GM12878 (cell line): ENCODE results near the gene CTRB1.

Experiments
- CTCF ChIP-seq, 3 experiments: IDR thresholded peaks in 2 of 3; conservative IDR thresholded peaks in 1 of 3; 2 replicates each; pipeline ENCODE4 v1.5.1; 2011; ENCODE audit warnings: low read depth in 3 of 3, low read length in 3 of 3, mild to moderate bottlenecking in 3 of 3, control low read depth in 2 of 3, moderate library complexity in 2 of 3, inconsistent platforms in 1 of 3, mixed read lengths in 1 of 3; ENCODE audit not compliant: control insufficient read depth in 2 of 3, insufficient read depth in 1 of 3; ENCODE audit errors: extremely low read depth in 1 of 3
- JUNB ChIP-seq: IDR thresholded peaks from 2 replicates; pipeline ENCODE4 v1.6.1; 2016; ENCODE audit warnings: antibody characterized with exemption, mild to moderate bottlenecking
- JUND ChIP-seq: IDR thresholded peaks from 2 replicates; pipeline ENCODE4 v1.6.1; 2012; ENCODE audit warnings: low read depth, mild to moderate bottlenecking, low read length, improper control_type of control experiment, moderate library complexity
- NR2C1 ChIP-seq: fragments of 450-650 bp; IDR thresholded peaks from 2 replicates; pipeline ENCODE4 v1.6.1; 2017; ENCODE audit warnings: antibody characterized with exemption, mild to moderate bottlenecking, moderate library complexity
- NRF1 ChIP-seq: conservative IDR thresholded peaks from 2 replicates; pipeline ENCODE4 v1.6.1; 2011; ENCODE audit warnings: mild to moderate bottlenecking, low read depth, low read length, improper control_type of control experiment
- POLR2AphosphoS5 ChIP-seq: IDR thresholded peaks from 2 replicates; pipeline ENCODE4 v1.6.1; 2011; ENCODE audit warnings: mild to moderate bottlenecking, low read length, inconsistent platforms
- TCF7 ChIP-seq: IDR thresholded peaks from 2 replicates; pipeline ENCODE4 v1.6.1; 2014; ENCODE audit warnings: antibody characterized with exemption, borderline replicate concordance
- YY1 ChIP-seq: IDR thresholded peaks from 2 replicates; pipeline ENCODE4 v1.6.1; 2011; ENCODE audit warnings: low read depth, mild to moderate bottlenecking, low read length
- ZNF274 ChIP-seq: IDR thresholded peaks from one replicate; pipeline ENCODE4 v1.8.0; 2011; ENCODE audit not compliant: insufficient read length, insufficient read depth
- TF ChIP-seq, protein P1 (sequence below): IDR thresholded peaks from 2 replicates; pipeline ENCODE4 v1.6.1; 2012; ENCODE audit warnings: low read length, inconsistent platforms
- TF ChIP-seq, protein P2 (sequence below): fragments of 450-650 bp; IDR thresholded peaks from 2 replicates; pipeline ENCODE4 v1.6.1; 2016; ENCODE audit warnings: mild to moderate bottlenecking
- TF ChIP-seq, protein P3 (sequence below): fragments of 450-650 bp; IDR thresholded peaks from 2 replicates; pipeline ENCODE4 v1.6.1; 2016; ENCODE audit warnings: mild to moderate bottlenecking, moderate library complexity, borderline replicate concordance

- no peak for TF ChIP-seq JUNB
- TF ChIP-seq NRF1 = no peak
- no peak for TF ChIP-seq CTCF (IDR thresholded peaks at IDR 0.05 in 2 of 3, conservative IDR thresholded peaks at IDR 0.05 in 1 of 3; ENCODE audit: control insufficient read depth in 2 of 3, extremely low read depth in 1 of 3, insufficient read depth in 1 of 3, low read depth in 3 of 3, low read length in 3 of 3)
- no peak for TF ChIP-seq NR2C1
- TF ChIP-seq POLR2AphosphoS5 = no peak
- TF ChIP-seq, protein P1, sequence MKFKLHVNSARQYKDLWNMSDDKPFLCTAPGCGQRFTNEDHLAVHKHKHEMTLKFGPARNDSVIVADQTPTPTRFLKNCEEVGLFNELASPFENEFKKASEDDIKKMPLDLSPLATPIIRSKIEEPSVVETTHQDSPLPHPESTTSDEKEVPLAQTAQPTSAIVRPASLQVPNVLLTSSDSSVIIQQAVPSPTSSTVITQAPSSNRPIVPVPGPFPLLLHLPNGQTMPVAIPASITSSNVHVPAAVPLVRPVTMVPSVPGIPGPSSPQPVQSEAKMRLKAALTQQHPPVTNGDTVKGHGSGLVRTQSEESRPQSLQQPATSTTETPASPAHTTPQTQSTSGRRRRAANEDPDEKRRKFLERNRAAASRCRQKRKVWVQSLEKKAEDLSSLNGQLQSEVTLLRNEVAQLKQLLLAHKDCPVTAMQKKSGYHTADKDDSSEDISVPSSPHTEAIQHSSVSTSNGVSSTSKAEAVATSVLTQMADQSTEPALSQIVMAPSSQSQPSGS = no peak
- TF ChIP-seq, protein P2, sequence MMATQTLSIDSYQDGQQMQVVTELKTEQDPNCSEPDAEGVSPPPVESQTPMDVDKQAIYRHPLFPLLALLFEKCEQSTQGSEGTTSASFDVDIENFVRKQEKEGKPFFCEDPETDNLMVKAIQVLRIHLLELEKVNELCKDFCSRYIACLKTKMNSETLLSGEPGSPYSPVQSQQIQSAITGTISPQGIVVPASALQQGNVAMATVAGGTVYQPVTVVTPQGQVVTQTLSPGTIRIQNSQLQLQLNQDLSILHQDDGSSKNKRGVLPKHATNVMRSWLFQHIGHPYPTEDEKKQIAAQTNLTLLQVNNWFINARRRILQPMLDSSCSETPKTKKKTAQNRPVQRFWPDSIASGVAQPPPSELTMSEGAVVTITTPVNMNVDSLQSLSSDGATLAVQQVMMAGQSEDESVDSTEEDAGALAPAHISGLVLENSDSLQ = no peak
- no peak for TF ChIP-seq TCF7
- no peak for TF ChIP-seq YY1
- TF ChIP-seq JUND = no peak
- no peak for TF ChIP-seq ZNF274
- TF ChIP-seq, protein P3, sequence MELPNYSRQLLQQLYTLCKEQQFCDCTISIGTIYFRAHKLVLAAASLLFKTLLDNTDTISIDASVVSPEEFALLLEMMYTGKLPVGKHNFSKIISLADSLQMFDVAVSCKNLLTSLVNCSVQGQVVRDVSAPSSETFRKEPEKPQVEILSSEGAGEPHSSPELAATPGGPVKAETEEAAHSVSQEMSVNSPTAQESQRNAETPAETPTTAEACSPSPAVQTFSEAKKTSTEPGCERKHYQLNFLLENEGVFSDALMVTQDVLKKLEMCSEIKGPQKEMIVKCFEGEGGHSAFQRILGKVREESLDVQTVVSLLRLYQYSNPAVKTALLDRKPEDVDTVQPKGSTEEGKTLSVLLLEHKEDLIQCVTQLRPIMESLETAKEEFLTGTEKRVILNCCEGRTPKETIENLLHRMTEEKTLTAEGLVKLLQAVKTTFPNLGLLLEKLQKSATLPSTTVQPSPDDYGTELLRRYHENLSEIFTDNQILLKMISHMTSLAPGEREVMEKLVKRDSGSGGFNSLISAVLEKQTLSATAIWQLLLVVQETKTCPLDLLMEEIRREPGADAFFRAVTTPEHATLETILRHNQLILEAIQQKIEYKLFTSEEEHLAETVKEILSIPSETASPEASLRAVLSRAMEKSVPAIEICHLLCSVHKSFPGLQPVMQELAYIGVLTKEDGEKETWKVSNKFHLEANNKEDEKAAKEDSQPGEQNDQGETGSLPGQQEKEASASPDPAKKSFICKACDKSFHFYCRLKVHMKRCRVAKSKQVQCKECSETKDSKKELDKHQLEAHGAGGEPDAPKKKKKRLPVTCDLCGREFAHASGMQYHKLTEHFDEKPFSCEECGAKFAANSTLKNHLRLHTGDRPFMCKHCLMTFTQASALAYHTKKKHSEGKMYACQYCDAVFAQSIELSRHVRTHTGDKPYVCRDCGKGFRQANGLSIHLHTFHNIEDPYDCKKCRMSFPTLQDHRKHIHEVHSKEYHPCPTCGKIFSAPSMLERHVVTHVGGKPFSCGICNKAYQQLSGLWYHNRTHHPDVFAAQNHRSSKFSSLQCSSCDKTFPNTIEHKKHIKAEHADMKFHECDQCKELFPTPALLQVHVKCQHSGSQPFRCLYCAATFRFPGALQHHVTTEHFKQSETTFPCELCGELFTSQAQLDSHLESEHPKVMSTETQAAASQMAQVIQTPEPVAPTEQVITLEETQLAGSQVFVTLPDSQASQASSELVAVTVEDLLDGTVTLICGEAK = no peak
Measured at GRCh38 chr16:75247249-75247648, 28.5 kb downstream of the CTRB1 start.
